GM13977 (cell line): ENCODE results near the gene PSMD9.

Experiments used
- DNase-seq: peaks from one replicate; pipeline ENCODE4 v3.0.0; 2012; ENCODE audit warnings: low spot score
- in situ Hi-C: fragments of 300-500 bp; cut with MboI; formaldehyde crosslinking; loops from one replicate; pipeline ENCODE4 v1.12.0; 2022; ENCODE audit warnings: low sequenced_read_pairs, low pct_unique_long_range_greater_than_20kb, mixed read lengths, inconsistent platforms; ENCODE audit not compliant: unreplicated experiment
- TF ChIP-seq, protein P1 (sequence below): IDR thresholded peaks from 2 replicates; pipeline ENCODE4 v1.5.1; 2012; ENCODE audit warnings: mild to moderate bottlenecking, control low read depth; ENCODE audit not compliant: insufficient read depth; ENCODE audit errors: extremely low read depth, missing control alignments

The PSMD9 gene, protein sequence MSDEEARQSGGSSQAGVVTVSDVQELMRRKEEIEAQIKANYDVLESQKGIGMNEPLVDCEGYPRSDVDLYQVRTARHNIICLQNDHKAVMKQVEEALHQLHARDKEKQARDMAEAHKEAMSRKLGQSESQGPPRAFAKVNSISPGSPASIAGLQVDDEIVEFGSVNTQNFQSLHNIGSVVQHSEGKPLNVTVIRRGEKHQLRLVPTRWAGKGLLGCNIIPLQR

DNA sequence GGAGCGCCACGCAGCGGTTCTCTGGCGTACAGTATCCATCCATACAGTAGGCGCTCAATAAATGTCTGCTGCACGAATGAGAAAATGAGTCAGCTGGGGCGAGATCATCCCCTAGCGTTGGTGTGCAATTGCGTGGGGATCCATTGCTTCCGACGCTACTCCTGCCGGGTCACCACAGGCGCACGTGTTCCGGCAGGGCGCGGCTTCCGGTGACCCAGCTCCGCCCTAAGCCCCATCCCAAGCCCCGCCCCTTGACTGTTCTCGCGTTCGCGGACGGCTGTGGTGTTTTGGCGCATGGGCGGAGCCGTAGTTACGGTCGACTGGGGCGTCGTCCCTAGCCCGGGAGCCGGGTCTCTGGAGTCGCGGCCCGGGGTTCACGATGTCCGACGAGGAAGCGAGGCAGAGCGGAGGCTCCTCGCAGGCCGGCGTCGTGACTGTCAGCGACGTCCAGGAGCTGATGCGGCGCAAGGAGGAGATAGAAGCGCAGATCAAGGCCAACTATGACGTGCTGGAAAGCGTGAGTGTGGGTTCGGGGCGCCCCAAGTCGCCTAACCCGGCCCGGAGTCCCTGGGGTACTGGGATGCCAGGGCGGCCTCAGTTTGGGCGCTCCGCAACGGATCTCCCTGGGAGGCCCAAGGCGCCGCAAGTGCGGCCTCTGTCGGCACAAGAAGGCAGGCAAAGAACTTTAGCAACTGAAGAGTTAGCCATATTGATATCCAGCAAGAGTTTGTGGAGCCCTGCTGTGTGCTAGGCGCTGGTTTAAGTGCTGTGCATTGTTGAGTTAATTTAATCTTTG, at the start of gene PSMD9:
Gene PSMD9, plus strand, starts transcription at position 313 of the 796 bp plus-strand sequence. Its CDS starts 67 bp downstream, at position 380.
- TF ChIP-seq, protein P1, sequence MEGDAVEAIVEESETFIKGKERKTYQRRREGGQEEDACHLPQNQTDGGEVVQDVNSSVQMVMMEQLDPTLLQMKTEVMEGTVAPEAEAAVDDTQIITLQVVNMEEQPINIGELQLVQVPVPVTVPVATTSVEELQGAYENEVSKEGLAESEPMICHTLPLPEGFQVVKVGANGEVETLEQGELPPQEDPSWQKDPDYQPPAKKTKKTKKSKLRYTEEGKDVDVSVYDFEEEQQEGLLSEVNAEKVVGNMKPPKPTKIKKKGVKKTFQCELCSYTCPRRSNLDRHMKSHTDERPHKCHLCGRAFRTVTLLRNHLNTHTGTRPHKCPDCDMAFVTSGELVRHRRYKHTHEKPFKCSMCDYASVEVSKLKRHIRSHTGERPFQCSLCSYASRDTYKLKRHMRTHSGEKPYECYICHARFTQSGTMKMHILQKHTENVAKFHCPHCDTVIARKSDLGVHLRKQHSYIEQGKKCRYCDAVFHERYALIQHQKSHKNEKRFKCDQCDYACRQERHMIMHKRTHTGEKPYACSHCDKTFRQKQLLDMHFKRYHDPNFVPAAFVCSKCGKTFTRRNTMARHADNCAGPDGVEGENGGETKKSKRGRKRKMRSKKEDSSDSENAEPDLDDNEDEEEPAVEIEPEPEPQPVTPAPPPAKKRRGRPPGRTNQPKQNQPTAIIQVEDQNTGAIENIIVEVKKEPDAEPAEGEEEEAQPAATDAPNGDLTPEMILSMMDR = peak; percentile 66
- in situ Hi-C loops = no loop called here

DNA sequence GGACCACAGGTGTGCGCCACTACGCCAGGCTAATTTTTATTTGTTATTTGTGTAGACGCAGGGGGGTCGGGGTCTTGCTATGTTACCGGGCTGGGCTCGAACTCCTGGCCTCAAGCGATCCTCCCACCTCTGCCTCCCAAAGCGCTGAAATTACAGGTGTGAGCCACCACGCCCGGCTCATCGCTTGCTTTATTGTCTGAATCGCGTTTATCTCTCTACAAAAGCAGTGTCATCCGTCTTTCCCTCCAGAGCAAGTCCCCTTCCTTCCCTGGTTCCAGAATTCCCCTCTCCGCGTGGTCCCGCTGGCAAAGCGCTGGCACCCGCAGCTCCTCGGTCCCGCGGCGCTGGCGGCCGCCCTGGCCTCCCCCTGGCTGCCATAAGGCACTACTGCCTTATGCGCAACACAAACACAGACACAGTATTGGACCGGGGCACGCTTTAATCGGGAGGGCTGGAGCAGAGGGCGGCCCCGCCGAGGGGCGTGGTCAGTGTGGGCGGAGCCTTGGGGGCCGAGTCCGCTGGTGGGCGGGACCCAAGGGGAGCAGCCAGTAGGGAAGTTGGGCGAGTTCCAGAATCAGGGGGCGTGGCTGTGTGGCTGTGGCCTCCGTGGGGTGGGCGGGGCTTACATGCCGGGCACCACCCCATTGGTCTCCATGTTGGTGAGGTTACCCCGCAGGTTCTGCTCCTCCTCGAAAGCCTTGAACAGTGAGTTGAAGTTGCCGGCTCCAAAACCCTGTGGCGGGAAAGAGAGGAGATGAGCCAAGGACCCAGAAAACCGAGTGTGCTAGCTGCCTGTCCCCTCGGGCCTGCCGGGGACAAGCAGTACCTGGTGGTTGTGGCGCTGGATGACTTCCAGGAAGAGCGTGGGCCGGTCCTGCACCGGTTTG, 49.2 kb upstream of the PSMD9 start:
- in situ Hi-C loops = no loop called here
- TF ChIP-seq, protein P1 = no peak
- peak; percentile 99 for DNase-seq

More for the DNA sequence above, at the start of gene PSMD9:
- peak; percentile 96 for DNase-seq

DNA sequence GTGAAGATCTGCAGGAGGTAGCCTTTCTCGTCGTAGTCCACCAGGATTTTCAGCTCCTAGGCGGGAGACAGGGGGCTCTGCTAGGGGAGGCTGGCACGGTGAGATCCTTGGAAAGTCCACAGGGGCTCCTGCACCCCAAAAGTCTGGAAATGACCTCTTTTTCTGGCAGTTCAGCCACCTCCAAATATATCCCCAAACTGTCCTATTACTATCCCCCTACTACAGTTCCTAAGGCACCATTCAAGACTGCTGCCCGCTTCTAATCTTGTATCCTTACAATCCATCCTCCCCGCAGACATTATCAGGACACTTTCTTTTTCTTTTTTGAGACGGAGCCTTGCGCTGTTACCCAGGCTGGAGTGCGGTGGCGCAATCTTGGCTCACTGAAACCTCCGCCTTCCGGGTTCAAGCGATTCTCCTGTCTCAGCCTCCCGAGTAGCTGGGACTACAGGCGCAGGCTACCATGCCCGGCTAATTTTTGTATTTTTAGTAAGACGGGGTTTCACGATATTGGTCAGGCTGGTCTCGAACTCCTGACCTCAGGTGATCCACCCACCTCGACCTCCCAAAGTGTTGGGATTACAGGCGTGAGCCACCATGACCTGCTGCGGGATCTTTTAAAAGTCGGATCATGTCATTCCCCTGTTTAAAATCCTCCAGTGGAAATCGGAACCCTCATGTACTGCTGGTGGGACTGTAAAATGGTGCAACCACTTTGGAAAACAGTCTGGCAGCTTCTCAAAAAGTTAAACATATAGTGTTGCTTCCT, 48.4 kb upstream of the PSMD9 start:
- TF ChIP-seq, protein P1 = no peak
- in situ Hi-C loops = no loop called here
- DNase-seq = no peak

DNA sequence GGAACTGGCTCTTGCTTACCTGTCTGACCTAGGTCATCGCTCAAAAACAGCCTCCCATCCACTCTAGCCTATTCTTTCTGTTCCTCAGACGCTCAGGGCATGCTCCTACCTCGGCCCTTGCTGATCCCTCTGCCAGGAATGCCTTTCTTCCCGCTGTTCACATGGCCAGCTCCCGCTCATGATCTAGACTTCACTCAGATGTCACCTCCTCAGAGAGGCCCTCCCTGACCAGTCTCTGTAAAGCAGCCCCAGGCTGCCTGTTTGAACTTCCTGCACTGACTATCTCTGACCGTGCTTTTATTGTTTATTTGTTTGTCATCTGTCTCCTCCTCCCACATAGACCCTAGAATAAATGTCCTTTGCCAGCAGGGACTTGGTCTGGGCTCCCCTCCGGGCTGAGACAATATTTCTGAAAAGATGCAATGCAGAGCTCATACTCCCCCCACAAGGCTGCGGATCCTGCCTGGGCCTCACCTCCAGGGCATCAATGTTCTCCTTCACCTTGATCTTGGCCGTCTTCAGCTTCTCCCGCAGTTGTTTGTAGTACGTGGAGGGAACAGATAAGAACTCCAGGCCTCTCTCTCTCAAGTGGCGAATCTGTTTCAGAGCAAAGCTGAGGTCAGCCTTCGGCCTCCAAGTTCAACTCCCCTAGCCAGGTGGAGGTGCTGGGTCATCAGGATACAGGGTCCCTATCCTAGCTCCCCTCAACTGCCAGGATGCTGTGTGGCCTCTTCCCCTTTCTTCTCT, 45.2 kb upstream of the PSMD9 start:
- DNase-seq = no peak
- TF ChIP-seq, protein P1 = no peak
- in situ Hi-C loops = no loop called here

DNA sequence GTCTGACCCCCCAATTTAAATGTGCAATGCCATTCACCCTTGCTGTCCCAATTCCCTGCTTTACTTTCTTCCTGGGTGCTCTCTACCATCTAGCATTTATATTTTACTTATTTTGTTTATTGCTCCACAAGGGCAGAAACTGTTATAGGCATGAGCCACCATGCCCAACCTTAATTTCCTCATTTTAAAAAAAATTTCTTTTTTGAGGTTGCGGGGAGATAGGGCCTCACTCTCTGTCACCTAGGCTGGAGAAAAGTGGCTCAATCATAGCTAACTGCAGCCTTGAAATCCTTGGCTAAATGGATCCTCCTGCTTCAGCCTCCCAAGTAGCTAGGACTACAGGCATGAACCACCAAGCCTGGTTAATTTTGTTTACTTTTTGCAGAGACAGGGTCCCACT, 42.9 kb upstream of the PSMD9 start:
- DNase-seq = no peak
- TF ChIP-seq, protein P1 = no peak
- in situ Hi-C loops = no loop called here
